MV-4-11 (cell line): ENCODE data around the gene KLHL30.

Experiments
- DNase-seq: peaks from one replicate; lab custom pipeline; 2025; lab: John Stamatoyannopoulos, UW

KLHL30 gene

DNA sequence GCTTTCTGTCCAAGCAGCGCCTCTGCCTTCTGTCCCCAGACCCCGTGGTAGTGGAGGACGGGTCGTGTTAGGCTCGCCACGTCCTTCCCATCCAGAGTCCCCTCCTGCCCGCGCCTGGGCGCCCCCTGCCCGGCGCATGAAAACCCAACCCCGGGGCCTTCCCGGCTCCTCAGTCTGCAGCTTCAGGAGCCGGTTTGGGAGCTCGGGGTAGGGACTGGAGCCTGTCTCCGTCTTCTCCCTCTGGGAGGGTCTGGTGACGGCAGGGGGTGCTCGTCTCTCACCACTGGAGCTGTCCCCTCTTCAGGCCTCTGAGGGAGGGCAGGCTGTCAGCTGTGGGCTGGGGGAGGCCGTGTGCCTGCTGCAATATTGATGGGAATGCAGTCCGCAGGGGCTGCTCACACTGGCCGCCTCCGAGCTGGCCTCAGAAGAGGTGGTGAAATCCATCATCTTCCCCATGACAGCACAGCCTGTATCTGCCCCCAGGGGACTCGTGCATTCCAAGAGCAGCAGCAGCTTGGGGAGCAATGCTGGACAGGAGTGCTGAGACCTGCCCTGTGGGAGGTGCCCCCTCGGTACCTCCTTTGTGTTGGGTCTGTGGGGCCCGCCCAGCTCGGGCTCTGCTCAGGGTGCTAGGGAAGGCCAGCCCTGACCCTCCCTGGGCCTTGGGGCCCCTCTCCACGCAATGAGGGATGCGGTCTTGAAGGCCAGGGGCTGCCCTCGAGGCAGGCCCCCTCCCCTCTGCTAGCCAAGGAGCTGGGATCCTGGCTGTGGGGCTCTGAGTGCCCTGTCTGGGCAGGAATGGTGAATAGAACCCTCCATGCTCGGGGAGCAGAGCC is 17.8 kb upstream of the KLHL30 start:
- no peak for DNase-seq

- no peak for DNase-seq
Measured at GRCh38 chr2:238121511-238122286, 16.8 kb upstream of the KLHL30 start.

DNA sequence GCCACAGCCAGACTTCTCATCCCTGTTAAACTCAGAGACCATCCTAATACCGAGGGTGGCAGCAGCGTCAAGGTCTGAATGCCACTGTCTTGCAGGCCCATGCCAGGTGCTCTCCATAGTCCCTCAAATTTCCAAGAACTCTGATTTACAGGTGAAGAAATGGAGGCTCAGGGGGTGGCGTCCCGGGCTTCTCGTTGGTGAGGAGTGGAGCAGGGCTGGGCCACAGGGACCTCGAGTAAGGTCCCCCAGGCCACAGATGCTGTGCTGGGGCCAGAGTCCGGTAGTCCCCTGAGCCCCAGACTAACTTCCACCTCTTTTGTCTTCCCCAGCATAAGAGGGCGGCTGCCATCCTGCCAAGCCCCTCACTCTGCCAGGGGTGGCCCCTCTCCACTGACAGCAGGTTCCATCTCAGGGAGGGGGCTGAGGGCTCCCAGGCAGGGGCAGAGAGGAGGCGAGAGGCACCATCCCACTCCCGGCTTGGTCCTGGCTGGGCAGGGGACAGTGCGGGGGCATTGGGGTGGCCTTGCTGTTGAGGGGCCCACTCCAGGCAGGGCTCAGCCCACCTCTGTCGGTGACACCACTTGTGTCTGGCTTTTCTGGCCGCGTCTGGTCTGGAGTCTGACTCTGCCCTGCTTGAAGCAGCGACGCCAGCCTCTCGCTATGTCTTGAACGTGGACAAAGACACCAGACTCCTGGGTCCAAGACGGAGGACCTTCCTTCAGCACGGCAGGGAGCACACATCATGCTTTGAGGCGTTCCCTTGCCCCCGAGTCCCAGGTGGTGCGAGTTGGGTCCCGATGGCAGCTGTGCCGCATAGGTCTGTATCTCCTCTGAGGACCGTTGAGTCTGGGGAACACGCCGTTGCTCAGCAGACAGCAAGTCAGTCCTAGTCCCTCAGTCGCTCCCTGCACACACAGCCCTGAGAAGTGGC is 15.9 kb upstream of the KLHL30 start:
- DNase-seq = no peak

- DNase-seq = no peak
Measured at GRCh38 chr2:238123218-238123971, 15.1 kb upstream of the KLHL30 start.

DNA sequence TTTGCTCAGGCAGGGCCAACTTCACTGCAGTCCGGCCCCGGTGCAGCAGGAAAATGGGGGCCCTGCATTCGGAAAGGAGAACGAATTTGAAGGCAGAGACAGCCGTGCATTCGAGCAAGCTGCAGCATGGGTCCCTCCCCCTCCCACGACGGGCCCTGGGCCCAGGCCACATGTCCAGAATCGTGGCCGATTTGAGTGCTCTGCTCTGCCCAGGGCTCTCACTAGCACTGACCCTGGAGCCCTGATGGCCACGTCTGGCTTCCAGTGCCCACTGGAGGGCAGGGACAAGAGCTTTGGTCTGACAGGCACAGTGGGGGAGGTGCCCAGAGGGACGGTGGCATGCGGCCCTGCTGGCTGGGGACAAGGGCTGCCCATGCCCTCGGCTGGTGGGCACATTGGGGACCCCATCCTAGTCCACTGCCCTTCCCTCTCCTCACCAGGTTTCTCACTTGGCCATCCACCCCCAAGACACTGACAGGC is 14.4 kb upstream of the KLHL30 start:
- no peak for DNase-seq

DNA sequence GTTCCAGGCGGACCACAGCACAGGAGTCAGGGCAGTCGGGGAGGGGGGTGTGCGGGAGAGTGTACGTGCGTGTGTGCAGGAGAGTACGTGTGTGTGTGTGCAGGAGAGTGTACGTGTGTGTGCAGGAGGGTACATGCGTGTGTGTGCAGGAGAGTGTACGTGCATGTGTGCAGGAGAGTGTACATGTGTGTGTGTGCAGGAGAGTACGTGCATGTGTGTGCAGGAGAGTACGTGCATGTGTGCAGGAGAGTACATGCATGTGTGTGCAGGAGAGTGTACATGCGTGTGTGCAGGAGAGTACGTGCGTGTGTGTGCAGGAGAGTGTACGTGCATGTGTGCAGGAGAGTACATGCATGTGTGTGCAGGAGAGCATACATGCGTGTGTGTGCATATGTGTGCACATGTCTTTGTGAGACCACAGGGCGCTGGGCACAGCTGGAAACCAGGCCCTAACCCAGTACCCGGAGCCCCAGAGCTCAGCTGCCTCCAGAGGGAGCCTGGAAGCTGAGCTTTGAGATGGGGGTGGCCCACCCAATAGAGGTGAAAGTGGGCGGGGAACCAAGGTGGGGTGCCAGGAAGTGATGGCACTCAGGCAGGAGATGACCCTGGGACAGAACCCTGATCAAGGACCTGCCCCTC is 13.9 kb upstream of the KLHL30 start:
- no peak for DNase-seq

- DNase-seq = no peak
Measured at GRCh38 chr2:238125127-238125885, 13.2 kb upstream of the KLHL30 start.

GRCh38 chr2:238126338-238126737 is 12.1 kb upstream of the KLHL30 start:
- no peak for DNase-seq

GRCh38 chr2:238126775-238127164 is 11.7 kb upstream of the KLHL30 start:
- no peak for DNase-seq

GRCh38 chr2:238127165-238128060 is 11.1 kb upstream of the KLHL30 start:
- DNase-seq = no peak

GRCh38 chr2:238128061-238128440 is 10.4 kb upstream of the KLHL30 start:
- DNase-seq = no peak

- no peak for DNase-seq
Measured at GRCh38 chr2:238128534-238129001, 9.9 kb upstream of the KLHL30 start.

- no peak for DNase-seq
Measured at GRCh38 chr2:238129166-238130010, 9.1 kb upstream of the KLHL30 start.

GRCh38 chr2:238130111-238130695 is 8.3 kb upstream of the KLHL30 start:
- no peak for DNase-seq

GRCh38 chr2:238130696-238131628 is 7.5 kb upstream of the KLHL30 start:
- no peak for DNase-seq

GRCh38 chr2:238131761-238132462 is 6.6 kb upstream of the KLHL30 start:
- DNase-seq = no peak
